IPS-15b (cell line): ENCODE measurements around the gene BLOC1S3.
A peak's percentile ranks its signal among the peaks of the same experiment; 100 is the strongest.

Experiments used
- H3K27me3 ChIP-seq: one replicate; pipeline ENCODE4 v1.6.1; 2013; ENCODE audit warnings: low read length; ENCODE audit not compliant: control insufficient read depth, insufficient read depth
- H3K36me3 ChIP-seq: one replicate; pipeline ENCODE4 v1.6.1; 2013; ENCODE audit warnings: low read length; ENCODE audit not compliant: control insufficient read depth, insufficient read depth
- H3K4me1 ChIP-seq: one replicate; pipeline ENCODE4 v1.6.1; 2013; ENCODE audit warnings: mild to moderate bottlenecking, low read length; ENCODE audit not compliant: control insufficient read depth, insufficient read depth
- H3K4me3 ChIP-seq: one replicate; pipeline ENCODE4 v1.5.1; 2013; ENCODE audit warnings: low read depth, low read length
- H3K9ac ChIP-seq: one replicate; pipeline ENCODE4 v1.6.1; 2013; ENCODE audit warnings: low read depth, mild to moderate bottlenecking, low read length
- H3K9me3 ChIP-seq: one replicate; pipeline ENCODE4 v1.6.1; 2013; ENCODE audit warnings: mild to moderate bottlenecking, low read length; ENCODE audit not compliant: control insufficient read depth, insufficient read depth

The BLOC1S3 gene

DNA sequence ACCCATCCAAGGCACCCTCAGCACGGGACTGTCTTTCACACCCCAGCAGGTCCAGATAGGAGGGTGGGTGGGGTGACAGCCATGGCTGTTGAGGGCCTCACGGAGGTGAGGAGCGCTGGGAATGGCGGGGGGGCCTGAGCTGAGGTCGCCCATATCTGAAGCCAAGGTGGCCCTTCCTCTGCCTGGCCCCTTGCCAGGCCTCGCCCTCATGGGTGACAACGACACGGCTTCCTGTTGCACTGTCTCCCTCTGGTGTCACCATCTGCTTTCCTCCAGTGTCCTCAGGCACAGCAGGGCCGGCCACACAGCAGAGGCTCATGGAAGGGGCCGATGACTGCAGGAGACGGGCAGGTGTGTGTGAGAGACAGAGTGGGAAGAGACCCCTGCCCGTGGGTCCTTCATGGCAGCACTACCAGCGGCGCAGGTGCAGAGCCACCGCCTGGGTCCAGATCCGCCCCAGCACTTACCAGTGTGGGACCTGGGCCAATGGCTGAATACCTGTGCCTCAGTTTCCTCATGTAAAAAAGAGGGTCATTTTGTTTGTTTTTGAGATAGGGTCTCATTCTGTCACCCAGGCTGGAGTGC lies 9.7 kb upstream of the BLOC1S3 start:
- H3K27me3 ChIP-seq = no peaks in the 10 kb centered on the region
- no peak overlapping the region for H3K9ac ChIP-seq
- peaks cover 2% of the 10 kb centered on the region for H3K4me1 ChIP-seq
- no peak overlapping the region for H3K4me3 ChIP-seq
- no peaks in the 10 kb centered on the region for H3K9me3 ChIP-seq
- H3K36me3 ChIP-seq = no peaks in the 10 kb centered on the region

DNA sequence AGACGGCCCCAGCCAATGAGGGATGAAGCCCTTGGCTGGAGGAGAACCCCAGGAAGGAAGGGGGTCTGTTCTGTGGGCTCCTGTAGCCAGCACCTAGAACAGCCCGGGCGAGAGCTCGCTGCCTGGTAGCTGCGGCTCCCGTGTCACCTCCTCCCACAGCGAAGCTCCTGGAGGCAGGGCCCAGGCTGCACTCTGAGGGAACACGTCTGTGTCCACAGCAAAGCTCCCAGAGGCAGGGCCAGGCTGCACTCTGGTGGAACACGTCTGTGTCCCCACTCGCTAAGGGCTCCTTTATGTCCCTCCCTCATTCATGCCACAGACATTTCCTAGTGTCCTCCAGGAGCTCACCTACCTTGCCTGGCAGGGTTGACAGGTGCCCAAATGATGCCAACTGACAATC lies 9.0 kb upstream of the BLOC1S3 start:
- Histone ChIP-seq H3K9ac (no peak overlapping the region), H3K4me1 (no peaks in the 10 kb centered on the region), H3K9me3 (no peaks in the 10 kb centered on the region), H3K4me3 (no peak overlapping the region), H3K27me3 (no peaks in the 10 kb centered on the region), H3K36me3 (no peaks in the 10 kb centered on the region)

DNA sequence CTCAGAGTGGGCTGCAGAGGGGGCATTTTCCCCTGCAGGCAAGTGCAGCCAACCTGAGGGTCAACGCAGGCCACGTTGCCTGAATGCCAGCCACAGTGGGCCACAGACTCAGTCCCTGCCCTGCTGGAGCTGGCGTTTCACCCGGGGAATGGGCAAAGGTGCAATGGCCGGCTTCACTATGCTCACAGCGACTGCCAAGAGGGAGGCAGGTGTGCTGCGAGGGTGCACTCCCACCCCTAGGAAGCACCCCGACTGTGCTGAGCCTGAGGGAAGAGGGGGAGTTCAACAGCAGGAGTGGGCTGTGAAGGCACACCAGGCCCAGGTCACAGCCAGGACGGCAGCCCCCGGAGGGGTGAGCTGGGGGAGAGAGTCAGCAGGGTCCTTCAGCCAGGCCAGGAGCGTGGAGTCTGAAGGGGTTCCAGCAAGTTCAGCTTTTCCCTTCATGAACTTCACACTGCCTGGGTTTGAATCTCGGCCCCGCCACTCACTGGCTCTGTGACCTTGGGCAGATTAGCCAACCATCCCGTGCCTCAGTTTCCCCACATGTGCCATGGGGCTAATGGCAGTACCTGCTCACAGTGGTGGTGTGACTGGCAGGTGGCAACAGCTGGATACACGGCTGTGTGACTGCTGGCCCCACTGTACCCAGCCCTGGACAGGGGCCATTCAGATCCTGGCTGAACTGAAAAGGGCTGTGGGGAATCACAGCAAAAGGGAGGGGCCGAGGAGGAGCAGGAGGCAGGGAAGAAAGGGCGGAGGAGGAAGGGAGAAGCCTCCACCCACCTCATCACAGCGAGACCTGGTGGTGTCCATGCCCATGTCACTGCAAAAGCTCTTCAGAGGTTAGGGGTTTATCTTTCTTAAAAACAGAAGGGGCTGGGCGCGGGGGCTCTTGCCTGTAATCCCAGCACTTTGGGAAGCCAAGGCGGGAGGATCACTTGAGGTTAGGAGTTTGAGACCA lies 8.2 kb upstream of the BLOC1S3 start:
- no peak overlapping the region for H3K9ac ChIP-seq
- no peak overlapping the region for H3K4me3 ChIP-seq

DNA sequence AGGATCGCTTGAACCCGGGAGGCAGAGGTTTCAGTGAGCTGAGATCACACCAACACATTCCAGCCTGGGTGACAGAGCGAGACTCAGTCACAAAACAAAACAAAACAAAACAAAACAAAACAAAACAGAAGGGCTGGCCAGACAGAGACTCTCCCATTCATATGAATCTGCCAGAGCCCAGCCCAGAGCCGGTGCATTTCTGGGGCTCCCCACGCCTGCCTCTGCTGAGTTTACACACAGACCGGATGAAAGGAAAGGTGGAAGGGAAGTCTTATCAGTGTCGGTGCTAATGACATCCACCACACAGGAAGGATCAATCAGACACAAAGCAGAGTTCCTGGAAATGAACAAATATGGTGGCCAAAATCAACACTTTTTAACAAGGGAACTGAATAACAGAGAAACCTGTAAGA lies 7.4 kb upstream of the BLOC1S3 start:
- H3K27me3 ChIP-seq = no peaks in the 10 kb centered on the region
- H3K36me3 ChIP-seq = no peaks in the 10 kb centered on the region
- no peaks in the 10 kb centered on the region for H3K4me1 ChIP-seq
- H3K9me3 ChIP-seq = no peaks in the 10 kb centered on the region
- H3K9ac ChIP-seq = no peak overlapping the region
- no peak overlapping the region for H3K4me3 ChIP-seq

More for the DNA sequence above, 8.2 kb upstream of the BLOC1S3 start:
- H3K4me1 ChIP-seq = no peaks in the 10 kb centered on the region
- no peaks in the 10 kb centered on the region for H3K36me3 ChIP-seq
- H3K27me3 ChIP-seq = no peaks in the 10 kb centered on the region
- no peaks in the 10 kb centered on the region for H3K9me3 ChIP-seq

DNA sequence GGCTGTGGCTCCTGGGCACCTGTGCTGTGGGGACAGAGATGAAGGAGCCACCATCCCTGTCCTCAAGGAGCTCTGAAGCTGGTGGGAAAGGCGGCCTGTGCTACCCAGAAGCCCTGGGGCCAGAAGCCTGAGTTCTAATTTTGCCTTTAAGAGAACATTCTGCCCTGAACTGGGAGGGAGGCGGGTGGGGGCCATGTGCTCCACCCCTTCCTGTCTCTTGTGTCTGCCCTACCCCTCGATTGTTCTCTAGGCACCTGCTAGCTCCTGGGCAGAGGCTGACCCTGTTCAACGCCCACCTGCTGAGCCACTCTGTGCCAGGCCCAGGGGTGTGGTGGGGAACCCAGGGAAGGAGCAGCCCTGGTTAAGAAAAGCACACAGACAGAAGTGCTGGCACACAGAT lies 6.4 kb upstream of the BLOC1S3 start:
- Histone ChIP-seq H3K36me3 (no peaks in the 10 kb centered on the region), H3K9me3 (no peaks in the 10 kb centered on the region), H3K9ac (no peak overlapping the region), H3K4me3 (no peak overlapping the region), H3K4me1 (no peaks in the 10 kb centered on the region), H3K27me3 (no peaks in the 10 kb centered on the region)

DNA sequence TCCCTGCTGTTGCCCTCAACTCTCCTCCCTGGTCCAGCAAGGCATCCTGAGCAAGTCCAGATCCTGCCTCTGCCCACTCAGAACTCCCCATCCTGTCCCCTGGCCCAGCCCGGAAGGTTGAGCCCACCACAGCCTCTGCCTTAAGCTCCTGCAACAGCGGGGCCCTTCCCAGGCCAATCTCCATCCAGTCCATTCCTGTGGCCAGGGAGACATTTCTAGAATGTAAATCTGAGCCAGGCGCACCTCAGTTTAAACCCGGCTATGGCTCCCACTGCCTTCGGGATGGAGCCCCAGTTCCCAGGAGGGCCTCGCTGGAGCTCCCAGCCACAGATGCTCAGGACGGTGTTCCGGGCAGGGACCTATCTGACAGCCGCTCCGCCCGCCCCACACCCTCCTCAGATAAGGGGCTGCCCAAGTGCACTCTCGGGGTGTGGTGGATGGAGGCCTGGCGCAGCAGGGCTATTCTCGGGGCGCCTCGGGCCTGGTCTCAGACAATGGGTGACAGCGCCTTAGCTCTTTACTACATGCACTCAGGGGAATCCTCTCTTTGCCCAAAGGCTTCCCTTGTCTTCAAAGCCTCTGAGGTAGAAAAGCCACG lies 5.9 kb upstream of the BLOC1S3 start:
- Histone ChIP-seq H3K4me1 (no peaks in the 10 kb centered on the region), H3K9me3 (no peaks in the 10 kb centered on the region), H3K9ac (no peak overlapping the region), H3K4me3 (no peak overlapping the region), H3K36me3 (no peaks in the 10 kb centered on the region), H3K27me3 (no peaks in the 10 kb centered on the region)

DNA sequence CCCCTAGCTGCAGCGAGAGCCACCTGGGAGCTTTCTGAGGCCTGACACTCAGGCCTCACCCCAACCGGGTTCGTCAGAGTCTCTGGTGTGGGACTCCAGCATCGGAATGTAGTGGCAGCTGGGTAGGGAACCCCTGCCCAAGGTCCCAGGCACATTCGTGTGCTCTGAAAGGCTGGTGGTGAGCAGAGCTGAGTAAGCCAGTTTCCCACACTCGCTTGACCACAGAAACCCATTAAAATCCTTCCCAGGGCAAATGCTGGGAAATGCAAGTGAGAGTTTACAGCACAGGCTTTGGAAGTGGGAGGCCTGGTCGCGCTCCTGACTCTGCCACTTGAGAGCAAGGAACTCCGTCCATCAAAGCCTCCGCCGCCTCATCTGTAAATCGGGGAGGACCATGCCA lies 4.8 kb upstream of the BLOC1S3 start:
- H3K9me3 ChIP-seq = no peaks in the 10 kb centered on the region
- H3K9ac ChIP-seq = no peak overlapping the region
- no peaks in the 10 kb centered on the region for H3K36me3 ChIP-seq
- H3K4me1 ChIP-seq = no peaks in the 10 kb centered on the region
- no peaks in the 10 kb centered on the region for H3K27me3 ChIP-seq
- H3K4me3 ChIP-seq = no peak overlapping the region

DNA sequence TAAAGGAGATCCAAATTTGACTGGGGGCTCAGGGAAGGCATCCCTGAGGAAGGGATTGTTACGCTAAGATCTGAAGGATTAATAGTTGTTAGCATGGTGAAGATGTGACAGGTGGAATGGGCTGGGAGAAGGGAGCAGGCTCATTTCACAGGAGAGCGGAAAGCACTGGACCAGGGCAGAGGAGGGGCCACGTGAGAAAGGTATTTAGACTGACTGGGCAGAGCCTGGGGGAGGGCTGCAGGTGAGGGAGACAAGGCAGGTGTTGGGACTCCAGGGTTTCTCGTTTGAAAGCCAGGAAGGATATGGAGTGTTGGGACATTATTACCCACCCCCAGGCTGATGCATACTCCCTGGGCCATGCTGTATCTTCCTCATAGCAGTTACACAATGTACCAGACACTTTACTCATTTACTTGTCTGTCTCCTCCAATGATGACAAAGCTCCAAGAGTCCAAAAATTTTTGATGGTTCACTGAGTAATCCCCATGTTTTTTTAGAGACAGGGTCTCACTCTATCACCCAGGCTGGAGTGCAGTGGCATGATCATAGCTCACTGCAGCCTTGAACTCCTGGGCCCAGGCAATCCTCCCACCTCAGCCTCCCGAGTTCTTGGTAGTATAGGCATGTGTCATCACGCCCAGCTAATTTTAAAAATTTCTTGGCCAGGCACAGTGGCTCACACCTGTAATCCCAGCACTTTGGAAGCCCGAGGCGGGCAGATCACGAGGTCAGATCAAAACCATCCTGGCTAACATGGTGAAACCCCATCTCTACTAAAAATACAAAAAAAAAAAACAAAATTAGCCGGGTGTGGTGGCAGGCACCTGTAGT lies 2.9 kb upstream of the BLOC1S3 start:
- no peak overlapping the region for H3K4me3 ChIP-seq
- H3K36me3 ChIP-seq = peaks cover 2% of the 10 kb centered on the region
- H3K9me3 ChIP-seq = no peaks in the 10 kb centered on the region
- H3K4me1 ChIP-seq = no peaks in the 10 kb centered on the region
- no peak overlapping the region for H3K9ac ChIP-seq
- H3K27me3 ChIP-seq = no peaks in the 10 kb centered on the region

DNA sequence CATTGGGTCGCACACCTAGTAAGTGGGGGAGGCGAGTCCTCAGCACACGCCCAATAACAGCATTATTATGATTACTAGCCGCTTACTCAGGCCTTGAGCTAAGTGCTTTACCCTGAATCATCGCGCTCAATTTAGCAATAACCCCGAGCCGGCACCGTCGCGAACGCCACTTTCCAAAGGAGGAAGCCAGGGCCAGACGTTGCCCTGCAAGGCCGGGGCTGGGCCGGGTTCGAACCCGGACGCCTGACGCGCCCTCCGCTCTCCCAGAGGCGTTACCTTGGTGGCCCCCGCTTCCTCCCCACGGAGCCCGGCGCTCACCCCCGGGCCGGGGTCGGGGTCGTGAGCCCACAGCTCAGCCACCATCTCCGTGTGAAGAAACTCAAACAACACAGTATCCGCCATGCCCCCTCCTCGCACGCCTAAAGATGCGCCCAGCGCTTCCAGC lies 745 bp upstream of the BLOC1S3 start, which contains the start of gene TRAPPC6A:
Gene TRAPPC6A, minus strand, starts transcription at position 421 of the 445 bp plus-strand sequence. Its CDS starts 19 bp downstream, at position 402.
- H3K9me3 ChIP-seq = no peaks in the 10 kb centered on the region
- peaks cover 2% of the 10 kb centered on the region for H3K36me3 ChIP-seq
- no peaks in the 10 kb centered on the region for H3K27me3 ChIP-seq
- peak within 1 kb of the TSS; percentile 79 for H3K9ac ChIP-seq
- H3K4me3 ChIP-seq = peak within 1 kb of the TSS; percentile 100
- no peaks in the 10 kb centered on the region for H3K4me1 ChIP-seq

DNA sequence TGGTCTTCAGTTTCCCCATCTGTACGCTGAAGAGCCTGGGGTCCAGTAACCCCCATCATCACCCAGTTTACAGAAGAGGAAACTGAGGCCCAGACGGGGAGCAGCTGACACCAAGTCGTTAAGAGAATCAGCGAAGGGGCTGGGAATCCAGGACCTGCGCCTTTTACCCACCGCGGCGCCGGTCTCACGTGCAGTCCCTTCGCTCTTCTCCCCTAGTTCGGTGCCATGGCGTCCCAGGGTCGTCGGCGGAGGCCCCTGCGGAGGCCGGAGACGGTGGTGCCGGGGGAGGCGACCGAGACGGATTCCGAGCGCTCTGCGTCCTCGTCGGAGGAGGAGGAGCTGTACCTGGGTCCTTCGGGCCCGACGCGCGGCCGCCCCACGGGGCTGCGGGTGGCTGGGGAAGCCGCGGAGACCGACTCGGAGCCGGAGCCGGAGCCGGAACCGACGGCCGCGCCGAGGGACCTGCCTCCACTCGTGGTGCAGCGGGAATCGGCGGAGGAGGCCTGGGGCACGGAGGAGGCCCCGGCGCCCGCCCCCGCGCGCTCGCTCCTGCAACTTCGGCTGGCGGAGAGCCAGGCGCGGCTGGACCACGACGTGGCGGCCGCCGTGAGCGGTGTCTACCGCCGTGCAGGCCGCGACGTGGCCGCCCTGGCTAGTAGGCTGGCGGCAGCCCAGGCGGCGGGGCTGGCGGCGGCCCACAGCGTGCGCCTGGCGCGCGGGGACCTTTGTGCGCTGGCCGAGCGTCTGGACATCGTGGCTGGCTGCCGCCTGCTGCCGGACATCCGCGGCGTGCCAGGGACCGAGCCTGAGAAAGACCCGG lies 698 bp downstream of the BLOC1S3 start:
- peaks cover 2% of the 10 kb centered on the region for H3K36me3 ChIP-seq
- H3K4me3 ChIP-seq = peak overlapping the region; percentile 100
- no peaks in the 10 kb centered on the region for H3K27me3 ChIP-seq

More for the DNA sequence above, 698 bp downstream of the BLOC1S3 start:
- Histone ChIP-seq H3K9me3 (no peaks in the 10 kb centered on the region), H3K9ac (peak overlapping the region; percentile 79), H3K4me1 (no peaks in the 10 kb centered on the region)
